Measurements from ENCODE around the gene SLC9B2.
A peak's percentile ranks its signal among the peaks of the same experiment; 100 is the strongest.

Gene SLC9B2, protein sequence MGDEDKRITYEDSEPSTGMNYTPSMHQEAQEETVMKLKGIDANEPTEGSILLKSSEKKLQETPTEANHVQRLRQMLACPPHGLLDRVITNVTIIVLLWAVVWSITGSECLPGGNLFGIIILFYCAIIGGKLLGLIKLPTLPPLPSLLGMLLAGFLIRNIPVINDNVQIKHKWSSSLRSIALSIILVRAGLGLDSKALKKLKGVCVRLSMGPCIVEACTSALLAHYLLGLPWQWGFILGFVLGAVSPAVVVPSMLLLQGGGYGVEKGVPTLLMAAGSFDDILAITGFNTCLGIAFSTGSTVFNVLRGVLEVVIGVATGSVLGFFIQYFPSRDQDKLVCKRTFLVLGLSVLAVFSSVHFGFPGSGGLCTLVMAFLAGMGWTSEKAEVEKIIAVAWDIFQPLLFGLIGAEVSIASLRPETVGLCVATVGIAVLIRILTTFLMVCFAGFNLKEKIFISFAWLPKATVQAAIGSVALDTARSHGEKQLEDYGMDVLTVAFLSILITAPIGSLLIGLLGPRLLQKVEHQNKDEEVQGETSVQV

DNA sequence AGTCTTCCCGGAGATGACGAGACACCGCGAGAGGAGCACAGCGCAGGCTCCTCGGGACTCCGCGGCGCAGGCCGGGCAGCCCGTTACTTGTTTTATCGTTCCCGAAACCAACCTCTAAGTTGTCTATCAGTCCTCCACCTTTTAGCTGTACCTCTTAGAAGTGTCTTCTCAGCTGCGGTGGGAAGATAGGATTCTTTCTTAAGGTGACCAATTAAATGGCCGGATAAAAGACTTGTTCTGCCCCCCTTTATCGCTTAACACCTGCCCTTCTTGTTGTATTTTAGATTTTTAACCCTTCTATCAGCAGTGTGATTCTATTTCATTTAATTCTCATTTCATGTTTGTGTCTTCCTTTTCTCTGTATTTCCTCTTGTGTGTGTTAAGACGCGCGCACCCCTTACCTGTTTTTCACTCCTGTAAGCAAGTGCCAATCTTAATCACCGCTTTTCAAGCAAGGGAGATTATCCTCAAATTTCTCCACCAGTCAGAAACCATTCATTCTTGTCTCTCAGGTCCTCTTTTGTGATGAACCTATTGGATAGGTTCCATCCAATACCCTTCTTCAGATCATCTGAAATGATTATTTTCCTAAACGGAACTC, at the start of gene SLC9B2:
Gene SLC9B2 (minus strand): TSS at position 15 of the 601 bp plus-strand sequence. CDS start 9,211 bp downstream, outside the sequence.
- peak; percentile 82 for DNase-seq

DNA sequence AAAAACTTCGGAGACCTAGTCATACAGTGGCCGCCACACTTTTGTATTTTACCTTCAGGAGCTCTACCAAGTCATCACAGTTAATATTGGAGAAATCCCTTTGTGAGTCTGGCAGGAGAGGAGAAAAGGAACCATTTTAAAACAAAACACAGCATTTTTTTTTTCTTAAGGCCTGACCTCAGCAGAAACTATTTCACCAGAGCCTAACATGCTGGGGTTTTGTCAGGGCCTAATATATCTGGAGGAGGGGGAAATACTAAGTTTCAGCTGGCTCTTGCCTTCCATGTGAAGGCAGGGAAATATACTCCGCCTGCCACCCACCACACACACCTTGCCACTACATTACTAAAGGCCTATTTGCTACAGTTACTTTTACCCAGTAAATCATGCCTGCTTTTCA, 49.6 kb upstream of the SLC9B2 start:
- no peak for DNase-seq

DNA sequence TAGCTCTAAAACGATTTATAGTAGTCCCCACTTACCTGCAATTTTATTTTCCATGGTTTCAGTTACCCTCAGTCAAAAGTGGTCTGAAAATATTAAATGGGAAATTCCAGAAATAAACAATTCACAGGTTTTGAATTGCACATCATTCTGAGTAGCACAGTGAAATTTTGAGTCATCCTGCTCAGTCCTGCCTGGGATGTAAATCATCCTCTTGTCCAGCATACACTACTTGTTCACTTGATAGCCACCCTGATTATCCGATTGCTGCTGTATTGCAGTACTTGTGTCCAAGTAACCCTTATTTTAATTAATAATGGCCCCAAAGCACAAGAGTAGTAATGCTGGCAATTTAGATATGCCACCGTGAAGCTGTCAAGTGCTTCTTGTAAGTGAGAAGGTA, 46.6 kb upstream of the SLC9B2 start:
- no peak for DNase-seq

DNA sequence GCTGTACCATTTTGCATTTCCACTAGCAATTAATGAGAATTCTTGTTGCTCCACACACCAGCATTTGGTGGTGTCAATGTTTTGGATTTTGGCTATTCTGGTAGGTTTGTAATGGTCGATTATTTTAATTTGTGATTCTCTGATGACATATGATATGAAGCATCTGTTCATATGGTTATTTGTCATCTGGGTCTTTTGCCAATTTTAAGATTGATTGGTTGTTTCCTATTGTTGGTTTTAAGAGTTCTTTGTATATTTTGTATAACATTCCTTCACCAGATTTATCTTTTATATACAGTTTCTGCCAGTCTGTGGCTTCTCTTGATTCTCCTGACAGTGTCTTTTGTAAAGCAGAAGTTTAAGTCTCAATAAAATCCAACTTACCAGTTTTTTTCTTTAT, 41.6 kb upstream of the SLC9B2 start:
- DNase-seq = no peak

DNA sequence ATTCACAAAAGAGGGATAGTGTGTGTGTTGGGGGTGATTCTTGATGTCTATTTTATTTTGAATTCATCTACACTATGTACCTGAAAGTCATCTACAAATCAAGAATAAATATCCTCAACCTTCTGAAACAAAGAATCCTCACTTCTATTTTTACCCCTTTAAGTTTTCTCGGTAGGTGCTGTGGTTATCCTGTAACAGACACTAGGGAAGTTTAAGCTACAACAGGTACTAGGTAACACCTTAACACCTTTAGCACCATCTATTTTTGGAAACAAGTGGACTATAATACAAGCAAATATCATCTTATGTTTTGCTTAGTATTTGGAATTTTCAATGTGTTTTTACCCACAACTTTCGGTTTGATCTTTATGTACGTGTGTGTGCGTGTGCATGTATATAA, 35.0 kb upstream of the SLC9B2 start:
- no peak for DNase-seq

DNA sequence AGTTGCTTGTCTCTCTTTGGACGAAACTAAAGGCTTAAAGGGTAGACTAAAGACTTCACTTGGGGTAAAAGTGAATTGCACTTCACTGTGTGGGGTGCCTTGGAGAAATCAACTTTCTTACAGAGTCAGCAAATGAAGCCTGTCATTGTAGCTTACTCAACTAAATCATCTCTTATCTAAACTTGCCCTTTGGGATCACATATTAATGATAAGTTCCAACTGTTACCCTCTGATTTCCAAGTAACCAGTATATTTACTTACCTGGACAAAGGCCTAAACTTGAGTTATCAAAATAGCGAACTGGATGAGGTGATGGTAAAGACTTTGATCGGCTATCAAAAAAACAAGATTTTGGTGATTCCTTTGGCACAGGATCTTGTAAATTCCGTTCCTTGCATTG, 32.0 kb upstream of the SLC9B2 start:
- DNase-seq = no peak

DNA sequence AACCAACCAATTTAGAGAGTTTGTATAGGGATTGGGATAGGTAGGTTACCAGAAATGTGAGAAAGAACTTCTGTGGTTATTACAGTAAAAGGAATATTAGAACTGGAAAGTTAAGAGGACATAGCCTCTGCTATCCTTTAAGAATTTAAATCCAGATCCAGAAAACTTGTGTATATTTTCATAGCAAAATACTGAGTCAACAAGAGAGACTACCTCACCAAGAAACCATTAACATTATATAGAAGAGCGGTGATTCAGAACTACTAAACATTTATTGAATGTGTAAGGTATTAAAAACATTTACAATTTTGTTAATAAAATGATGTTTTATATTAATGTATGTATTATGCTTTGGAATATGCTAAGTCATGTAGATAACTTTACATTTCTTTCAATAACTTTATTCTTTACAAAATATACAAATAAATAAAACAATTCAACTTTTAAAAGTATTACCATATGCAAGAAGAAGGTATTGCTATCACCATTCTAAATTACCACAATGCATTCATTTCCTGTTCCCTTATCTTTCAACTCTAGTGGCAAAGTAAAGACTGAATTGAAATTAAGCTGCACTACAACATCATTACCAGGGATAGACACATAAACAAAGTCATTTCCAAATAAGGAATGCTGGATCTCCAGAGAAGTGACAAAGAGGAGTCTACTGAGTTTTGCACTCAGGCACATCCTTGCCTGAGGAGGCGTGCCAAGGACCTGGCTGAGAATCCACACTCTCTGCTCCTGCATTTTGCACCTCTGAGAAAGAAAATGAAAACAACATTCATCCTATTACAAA, 29.2 kb upstream of the SLC9B2 start:
- peak; percentile 29 for DNase-seq

DNA sequence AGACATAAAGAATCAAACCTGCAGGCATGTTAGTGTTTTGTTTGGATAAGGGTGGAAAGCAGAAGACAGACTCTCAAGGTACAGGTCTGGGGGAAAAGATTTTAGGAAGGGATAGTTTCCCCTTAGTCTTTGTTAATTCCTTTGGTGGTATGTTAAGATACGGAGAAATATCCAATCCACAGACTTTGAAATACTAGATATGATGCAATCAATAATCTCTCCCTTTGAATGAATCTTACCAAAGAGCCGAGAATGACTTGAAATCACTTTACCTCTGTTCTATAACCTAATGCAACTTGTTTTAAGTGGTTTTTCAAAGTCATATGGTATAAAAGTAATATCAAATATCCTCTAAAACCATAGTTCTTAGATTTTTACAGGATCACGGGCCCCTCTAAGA, 28.3 kb upstream of the SLC9B2 start:
- DNase-seq = no peak

DNA sequence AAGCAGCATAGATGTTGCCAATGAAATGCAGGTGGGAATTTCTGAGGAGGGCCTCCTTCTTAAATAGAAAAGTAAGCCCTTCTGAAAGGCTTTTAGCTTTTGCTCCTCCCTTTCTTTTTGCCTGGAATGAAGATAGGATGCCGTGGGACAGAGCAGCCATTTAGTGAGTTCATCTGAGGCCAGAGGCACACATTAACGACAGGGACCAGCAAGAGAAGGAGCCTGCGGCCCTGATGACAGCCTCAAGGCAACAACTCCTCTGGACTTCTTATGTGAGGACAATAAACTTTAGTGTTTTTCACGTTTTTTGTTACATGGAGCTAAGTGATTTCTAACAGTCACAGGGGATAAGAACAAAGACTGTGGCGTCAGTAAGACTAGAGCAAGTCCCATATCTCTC, 24.1 kb upstream of the SLC9B2 start:
- DNase-seq = no peak

DNA sequence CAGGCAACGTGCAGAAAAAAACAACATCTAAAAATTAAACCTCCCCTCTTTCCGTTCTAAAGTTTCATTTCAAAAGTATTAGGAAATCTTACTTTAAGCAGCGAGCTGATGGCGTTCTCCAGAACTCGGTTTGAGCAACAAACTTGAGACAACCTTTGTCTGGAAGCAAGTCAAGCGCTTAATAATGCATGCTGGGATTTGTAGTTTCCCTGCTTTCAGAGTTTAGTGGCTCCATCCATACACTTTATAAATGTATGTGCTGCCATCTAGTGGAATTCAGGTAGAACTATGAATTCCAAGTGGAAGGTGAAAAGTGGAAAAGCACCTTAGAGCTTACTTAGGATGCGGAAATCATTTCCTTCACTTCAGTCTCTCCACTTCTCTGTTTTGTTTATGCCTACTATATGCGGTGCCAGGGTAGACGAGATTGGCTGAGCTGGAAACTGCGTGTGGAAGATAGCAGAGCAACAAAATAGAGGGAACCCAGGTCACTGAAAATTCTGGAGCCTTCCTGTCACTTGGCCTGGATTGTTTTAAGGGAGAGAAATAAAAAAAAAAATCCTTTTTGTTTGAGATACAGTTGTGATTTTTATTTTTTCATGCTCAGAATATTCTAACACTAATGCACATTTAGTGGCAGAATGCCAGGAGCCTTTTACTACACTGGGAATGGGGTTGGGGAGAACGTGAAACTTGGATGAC, 23.3 kb upstream of the SLC9B2 start, which contains the start of gene BDH2:
Gene BDH2 (minus strand): TSS at position 144 of the 702 bp plus-strand sequence. CDS start 3,580 bp downstream, outside the sequence.
- peak; percentile 97 for DNase-seq

DNA sequence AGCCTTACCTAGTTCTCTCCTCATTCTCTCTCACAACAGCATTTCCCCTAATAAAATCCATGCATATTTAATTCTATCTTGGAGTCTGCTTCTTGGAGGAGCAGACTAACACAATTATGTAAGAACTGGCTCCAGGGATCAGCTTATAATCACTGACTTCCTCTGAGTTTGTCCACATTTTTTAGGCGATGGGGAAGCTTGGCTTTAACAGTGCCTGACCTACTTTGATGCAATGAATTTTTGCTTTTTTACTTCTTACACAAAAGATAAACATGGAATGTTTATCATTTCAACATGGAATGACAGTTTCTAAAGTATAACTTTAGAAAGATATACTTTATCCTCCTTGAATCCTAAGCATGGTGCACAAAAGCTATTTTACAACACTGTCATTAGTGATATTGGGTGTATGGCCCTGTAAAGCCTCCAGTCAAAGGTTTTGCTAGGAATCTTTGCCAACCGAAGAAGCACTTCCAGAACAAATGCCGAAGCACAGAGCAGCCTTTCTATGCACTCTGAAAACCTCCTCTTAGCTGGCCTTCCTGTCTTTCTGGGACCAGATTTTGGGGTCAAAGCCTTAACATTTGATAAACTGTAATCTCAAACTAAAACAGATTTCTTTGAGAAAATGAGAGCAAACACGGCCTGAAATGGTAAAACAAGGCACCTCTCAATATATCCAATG, 22.3 kb upstream of the SLC9B2 start:
- no peak for DNase-seq

DNA sequence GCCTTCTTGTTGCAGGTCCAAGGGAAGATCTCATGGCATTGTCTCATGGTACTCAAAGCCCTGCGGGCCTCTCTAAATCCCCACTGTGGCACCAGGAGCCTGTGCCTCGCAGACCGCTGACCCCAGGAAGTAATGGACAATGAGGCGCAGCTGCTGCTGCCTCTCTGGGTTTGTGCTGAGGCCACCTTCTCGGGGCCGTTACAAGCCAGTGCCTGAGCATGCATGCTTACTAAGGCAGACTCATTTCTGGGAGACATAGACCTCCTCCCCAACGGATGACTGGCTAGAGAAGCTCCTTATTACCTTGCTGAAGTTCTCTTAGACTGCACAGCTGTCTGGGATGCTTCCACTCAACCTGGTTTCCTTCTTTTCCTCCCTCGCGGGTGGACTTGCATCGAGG, 21.8 kb upstream of the SLC9B2 start:
- no peak for DNase-seq

DNA sequence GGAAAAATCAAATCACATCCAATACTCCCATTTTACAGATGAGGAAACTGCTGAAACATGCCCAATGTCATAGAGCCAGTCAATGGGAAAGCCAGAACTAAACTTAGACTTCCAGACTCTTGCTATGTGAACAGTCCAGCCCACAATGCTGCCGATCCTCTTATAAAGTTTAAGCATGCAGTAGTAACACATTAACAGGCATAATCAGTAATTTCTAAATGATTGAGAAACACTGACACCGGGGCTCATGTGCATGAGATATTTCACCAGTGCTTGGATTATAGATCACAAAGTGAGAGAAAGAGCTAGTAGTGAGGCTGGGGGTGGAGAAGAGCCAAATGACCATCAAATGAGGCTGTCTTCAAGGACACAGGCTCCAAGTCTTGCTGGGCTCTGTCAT, 20.6 kb upstream of the SLC9B2 start:
- no peak for DNase-seq

DNA sequence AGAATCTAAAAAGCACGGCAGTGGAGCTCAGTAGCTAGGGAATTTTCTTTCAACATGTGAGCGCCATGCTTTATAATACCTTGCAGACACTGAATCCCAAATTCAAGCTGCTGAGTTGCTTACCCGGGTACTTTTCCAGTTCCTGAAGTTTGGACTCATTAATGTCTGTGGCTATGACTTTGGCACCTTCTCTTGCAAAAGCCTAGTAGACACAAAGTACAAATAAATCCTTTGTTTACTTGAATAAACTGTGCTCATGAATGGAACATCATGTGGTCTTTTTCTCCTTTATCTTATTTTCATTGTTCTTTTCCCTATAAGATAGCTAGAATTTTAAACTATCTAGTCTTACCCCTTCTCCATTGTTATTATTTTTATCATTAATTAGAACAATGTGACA, 18.5 kb upstream of the SLC9B2 start:
- no peak for DNase-seq

DNA sequence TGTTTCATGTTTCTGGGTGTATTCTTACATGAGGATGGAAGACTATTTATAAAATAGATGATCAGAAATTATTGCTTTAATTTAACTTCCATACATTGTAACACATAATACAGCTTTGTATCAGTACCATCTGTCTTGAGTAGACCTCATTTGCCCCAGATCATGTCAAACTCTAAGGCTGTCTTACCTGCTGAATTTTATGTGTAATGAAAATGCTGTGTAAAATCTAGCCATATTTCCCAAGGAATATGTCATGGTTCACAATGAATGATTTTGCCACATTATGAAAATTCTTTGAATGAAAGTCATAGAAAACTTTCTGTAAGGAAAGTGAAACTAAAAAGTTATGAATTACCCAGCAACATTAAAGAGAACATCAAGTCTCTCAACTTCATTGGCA, 15.7 kb upstream of the SLC9B2 start:
- no peak for DNase-seq

DNA sequence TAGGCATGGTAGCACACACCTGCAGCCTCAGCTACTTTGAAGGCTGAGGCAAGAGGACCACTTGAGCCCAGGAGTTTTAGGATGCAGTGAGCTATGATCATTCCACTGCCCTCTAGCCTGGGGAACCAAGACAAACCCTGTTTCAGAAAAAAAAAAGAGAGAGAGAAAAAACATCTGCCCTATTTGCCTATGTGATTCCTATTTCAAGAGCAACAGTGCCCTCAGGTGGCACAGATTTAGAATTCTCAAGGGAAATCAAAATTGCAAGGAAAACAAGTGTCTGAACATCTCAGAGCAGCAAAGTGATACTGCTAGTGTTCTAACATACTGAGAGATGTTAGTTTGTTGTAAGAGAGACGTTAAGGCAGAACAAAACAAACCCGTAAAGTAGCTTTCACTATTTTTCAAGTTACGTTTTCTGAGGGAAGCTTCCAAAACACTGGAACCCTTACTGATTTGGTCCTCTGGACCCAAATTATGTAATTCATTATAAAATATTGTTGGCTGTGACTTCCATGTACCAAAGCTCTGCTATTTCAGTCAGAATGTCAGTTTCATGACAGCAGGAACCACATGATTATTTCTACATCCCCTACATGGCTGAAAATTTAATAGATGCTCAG, 15.2 kb upstream of the SLC9B2 start:
- peak; percentile 84 for DNase-seq

DNA sequence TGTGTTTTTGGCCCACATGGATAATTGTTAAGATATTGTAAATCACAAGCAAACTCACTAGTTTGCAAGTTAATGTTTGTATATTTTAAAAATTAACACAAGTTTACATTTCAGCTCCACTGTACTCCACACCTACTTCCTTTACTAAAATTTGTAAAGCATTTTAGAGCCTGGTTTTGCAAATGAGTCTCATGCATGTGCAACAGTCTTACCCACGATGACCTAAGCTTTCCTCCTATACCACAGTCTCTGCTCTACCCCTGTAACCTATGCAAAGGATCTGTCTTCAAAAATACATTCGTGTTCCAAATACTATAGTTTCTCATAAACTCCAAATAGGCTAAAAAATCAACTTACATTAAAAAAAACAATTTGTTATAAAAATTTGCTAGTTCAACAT, 12.9 kb upstream of the SLC9B2 start:
- DNase-seq = no peak

DNA sequence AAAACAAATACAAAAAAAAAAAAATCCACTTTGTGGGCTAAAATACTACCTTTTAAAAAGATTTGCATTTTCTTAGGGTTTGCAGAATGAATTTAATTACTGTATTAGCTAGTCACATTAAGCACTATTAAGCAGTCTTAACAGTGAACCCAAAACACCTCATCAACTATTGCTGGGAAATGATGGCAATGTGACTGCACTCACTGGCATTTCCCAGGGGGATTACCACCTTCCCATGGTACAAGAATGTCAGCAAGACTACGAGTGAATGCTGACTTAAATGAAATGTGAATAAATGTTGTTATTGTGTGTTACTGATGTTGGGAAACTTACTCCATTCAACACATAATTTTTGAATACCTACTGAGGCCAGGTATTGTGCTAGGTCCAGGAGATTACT, 10.0 kb upstream of the SLC9B2 start:
- DNase-seq = no peak

DNA sequence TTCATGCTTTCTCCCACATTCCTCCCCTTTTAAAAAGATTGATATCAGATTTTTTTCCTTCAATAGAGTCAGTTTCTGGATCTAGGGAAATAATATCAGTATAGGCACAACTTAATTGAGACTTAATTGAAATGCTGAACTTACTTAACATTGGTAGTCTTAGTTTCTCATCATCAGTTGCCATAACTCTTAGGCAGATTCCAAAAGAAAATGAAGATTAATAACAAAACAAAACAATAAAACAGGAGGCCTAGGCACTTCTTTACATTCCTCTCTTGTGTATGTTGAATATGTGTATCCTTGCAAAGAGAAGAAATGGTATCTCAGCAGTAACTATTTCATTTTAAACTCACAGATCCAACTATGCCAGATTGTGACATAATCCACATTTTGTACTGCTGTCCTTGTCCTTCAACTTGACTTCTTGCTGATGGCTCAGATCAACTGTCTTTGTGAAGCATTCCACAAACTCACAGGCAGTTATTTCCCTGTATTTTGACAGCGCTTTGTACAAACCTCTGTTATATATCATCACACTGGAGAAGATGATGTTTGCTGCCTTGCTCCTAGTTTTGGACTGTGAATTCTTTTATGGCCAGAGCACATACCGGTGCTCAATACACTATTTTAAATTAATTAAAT, 9.1 kb upstream of the SLC9B2 start:
- DNase-seq = no peak

DNA sequence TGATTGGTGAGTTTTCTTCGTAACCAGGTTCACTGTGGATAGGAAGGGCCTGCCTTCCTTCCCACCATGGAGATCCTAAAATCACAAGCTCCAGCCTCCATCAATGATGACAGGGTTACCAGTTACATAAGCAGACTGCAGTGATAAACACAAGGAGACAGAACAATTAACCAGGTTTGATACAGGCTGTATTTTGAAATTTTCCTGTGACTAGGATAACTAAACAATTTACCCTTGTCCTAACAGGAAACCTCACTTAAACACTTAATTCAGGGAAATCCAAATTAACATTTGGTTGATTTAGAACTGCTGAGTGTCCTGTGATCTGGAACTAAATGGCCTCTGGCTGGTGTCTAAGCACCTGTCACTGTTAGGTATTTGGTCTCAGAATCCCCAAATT, 3.1 kb upstream of the SLC9B2 start:
- DNase-seq = no peak

Data from hematopoietic multipotent progenitor cell treated with erythropoietin and hydrocortisone succinate and interleukin-3 and kit ligand, for 6 days (in vitro differentiated cells).